Astrocyte (in vitro differentiated cells and primary cell): Measurements from ENCODE around the gene TVP23A. TPM values are rescaled to one million over a fixed set of nuclear protein-coding genes. Genes with fewer than 3 reads are reported as not detected.

Source experiments
- DNase-seq: peaks from one replicate; pipeline ENCODE4 v3.0.0-alpha.2; 2010; ENCODE audit warnings: low read depth
- FAIRE-seq: peaks from 2 replicates; lab custom pipeline; 2011; peaks lifted over from hg19 to GRCh38; lab: Jason Lieb, UNC
- H2AFZ ChIP-seq: 2 replicates; pipeline ENCODE4 v1.6.0; 2012; ENCODE audit warnings: low read depth, low read length, inconsistent platforms
- H3K27ac ChIP-seq: 2 replicates; pipeline ENCODE4 v1.5.1; 2011; ENCODE audit warnings: low read depth, low read length, inconsistent platforms
- H3K27me3 ChIP-seq: 2 replicates; pipeline ENCODE4 v1.6.0; 2011; ENCODE audit warnings: low read length, inconsistent platforms; ENCODE audit not compliant: insufficient read depth
- H3K36me3 ChIP-seq: 2 replicates; pipeline ENCODE4 v1.5.1; 2011; ENCODE audit warnings: low read length, inconsistent platforms; ENCODE audit not compliant: insufficient read depth
- H3K4me1 ChIP-seq: 2 replicates; pipeline ENCODE4 v1.5.1; 2011; ENCODE audit warnings: low read length, inconsistent platforms; ENCODE audit not compliant: insufficient read depth
- H3K4me2 ChIP-seq: 2 replicates; pipeline ENCODE4 v1.6.0; 2012; ENCODE audit warnings: low read length, inconsistent platforms
- H3K4me3 ChIP-seq: 2 replicates; pipeline ENCODE4 v1.5.1; 2011; ENCODE audit warnings: low read depth, mild to moderate bottlenecking, low read length, inconsistent platforms; ENCODE audit not compliant: insufficient read depth
- H3K79me2 ChIP-seq: 2 replicates; pipeline ENCODE4 v1.6.0; 2012; ENCODE audit warnings: mild to moderate bottlenecking, low read length, inconsistent platforms; ENCODE audit not compliant: insufficient read depth
- H3K9ac ChIP-seq: 2 replicates; pipeline ENCODE4 v1.6.0; 2012; ENCODE audit warnings: mild to moderate bottlenecking, low read length, inconsistent platforms
- H3K9me3 ChIP-seq: 2 replicates; pipeline ENCODE4 v1.5.1; 2012; ENCODE audit warnings: low read depth, mild to moderate bottlenecking, low read length, inconsistent platforms; ENCODE audit not compliant: insufficient read depth
- H4K20me1 ChIP-seq: 2 replicates; pipeline ENCODE4 v1.6.0; 2012; ENCODE audit warnings: low read length, inconsistent platforms; ENCODE audit not compliant: insufficient read depth
- H3K27ac Mint-ChIP-seq: one replicate; pipeline ENCODE4 v1.8.0; 2021; ENCODE audit warnings: mild to moderate bottlenecking, mixed read lengths; ENCODE audit not compliant: unreplicated experiment
- H3K27me3 Mint-ChIP-seq: one replicate; pipeline ENCODE4 v1.8.0; 2021; ENCODE audit warnings: low read depth, mixed read lengths; ENCODE audit not compliant: unreplicated experiment
- H3K36me3 Mint-ChIP-seq: one replicate; pipeline ENCODE4 v1.8.0; 2021; ENCODE audit warnings: low read depth, mixed read lengths; ENCODE audit not compliant: unreplicated experiment
- H3K4me1 Mint-ChIP-seq: one replicate; pipeline ENCODE4 v1.8.0; 2021; ENCODE audit warnings: low read depth, mixed read lengths; ENCODE audit not compliant: unreplicated experiment
- H3K4me3 Mint-ChIP-seq: one replicate; pipeline ENCODE4 v1.8.0; 2021; ENCODE audit warnings: mild to moderate bottlenecking, moderate library complexity, mixed read lengths; ENCODE audit not compliant: unreplicated experiment
- H3K9me3 Mint-ChIP-seq: one replicate; pipeline ENCODE4 v1.8.0; 2021; ENCODE audit warnings: mild to moderate bottlenecking, mixed read lengths; ENCODE audit not compliant: unreplicated experiment
- CTCF ChIP-seq: IDR thresholded peaks from 2 replicates; pipeline ENCODE4 v1.5.1; 2011; ENCODE audit warnings: low read depth, mild to moderate bottlenecking, inconsistent platforms, low read length, moderate library complexity; ENCODE audit not compliant: insufficient read depth
- EZH2 ChIP-seq: IDR thresholded peaks from 2 replicates; pipeline ENCODE4 v1.6.1; 2012; ENCODE audit warnings: mild to moderate bottlenecking, low read length, inconsistent platforms; ENCODE audit not compliant: insufficient read depth
- total RNA-seq: library from RNA; stranded (reverse); gene quantifications from 2 replicates; pipeline ENCODE4 v1.2.1, GENCODE V29; 2021

Gene TVP23A
- total RNA-seq, 1 donor from 2014 or later = 0.34 TPM

GRCh38 chr16:10859658-10860057 lies 41.1 kb upstream of the TVP23A start:
- H3K27me3 ChIP-seq = no peaks in the 10 kb centered on the region
- peaks cover 15% of the 10 kb centered on the region for H3K27me3 Mint-ChIP-seq
- no peak overlapping the region for H3K4me3 ChIP-seq
- no peaks in the 10 kb centered on the region for H3K36me3 ChIP-seq
- no peak overlapping the region for H3K9ac ChIP-seq
- H3K4me3 Mint-ChIP-seq = no peak overlapping the region
- H3K4me2 ChIP-seq = no peak overlapping the region
- H3K36me3 Mint-ChIP-seq = no peaks in the 10 kb centered on the region
- no peaks in the 10 kb centered on the region for H3K79me2 ChIP-seq
- no peaks in the 10 kb centered on the region for H3K4me1 Mint-ChIP-seq
- DNase-seq = no peak
- no peak for FAIRE-seq
- peaks cover 6% of the 10 kb centered on the region for H3K9me3 Mint-ChIP-seq
- H2AFZ ChIP-seq = no peak overlapping the region
- no peak overlapping the region for H3K27ac Mint-ChIP-seq
- H3K9me3 ChIP-seq = peaks cover 2% of the 10 kb centered on the region
- no peaks in the 10 kb centered on the region for H4K20me1 ChIP-seq
- peaks cover 8% of the 10 kb centered on the region for H3K4me1 ChIP-seq
- TF ChIP-seq EZH2 = no peak
- TF ChIP-seq CTCF = no peak
- H3K27ac ChIP-seq = no peak overlapping the region

- peaks cover 8% of the 10 kb centered on the region for H3K4me1 ChIP-seq
- FAIRE-seq (no peak), DNase-seq (no peak)
- H3K27ac Mint-ChIP-seq = no peak overlapping the region
- no peaks in the 10 kb centered on the region for H3K36me3 Mint-ChIP-seq
- H3K4me3 ChIP-seq = no peak overlapping the region
- no peaks in the 10 kb centered on the region for H3K36me3 ChIP-seq
- H3K4me1 Mint-ChIP-seq = no peaks in the 10 kb centered on the region
- no peak overlapping the region for H3K4me2 ChIP-seq
- no peak overlapping the region for H3K9ac ChIP-seq
- no peaks in the 10 kb centered on the region for H4K20me1 ChIP-seq
- H3K9me3 Mint-ChIP-seq = peaks cover 6% of the 10 kb centered on the region
- no peak for TF ChIP-seq EZH2
- TF ChIP-seq CTCF = no peak
- no peaks in the 10 kb centered on the region for H3K79me2 ChIP-seq
- no peak overlapping the region for H2AFZ ChIP-seq
- peaks cover 2% of the 10 kb centered on the region for H3K9me3 ChIP-seq
- no peak overlapping the region for H3K27ac ChIP-seq
- peaks cover 14% of the 10 kb centered on the region for H3K27me3 Mint-ChIP-seq
- no peaks in the 10 kb centered on the region for H3K27me3 ChIP-seq
- H3K4me3 Mint-ChIP-seq = no peak overlapping the region
Observed at GRCh38 chr16:10859020-10859419, 40.4 kb upstream of the TVP23A start.

GRCh38 chr16:10858203-10858602 lies 39.6 kb upstream of the TVP23A start:
- Mint-ChIP-seq H3K36me3 (no peaks in the 10 kb centered on the region), H3K27me3 (peaks cover 14% of the 10 kb centered on the region), H3K27ac (no peak overlapping the region), H3K9me3 (peaks cover 6% of the 10 kb centered on the region), H3K4me1 (no peaks in the 10 kb centered on the region), H3K4me3 (no peak overlapping the region)
- no peaks in the 10 kb centered on the region for H3K79me2 ChIP-seq
- no peaks in the 10 kb centered on the region for H3K36me3 ChIP-seq
- H4K20me1 ChIP-seq = no peaks in the 10 kb centered on the region
- H3K4me1 ChIP-seq = peaks cover 8% of the 10 kb centered on the region
- no peak for FAIRE-seq
- no peak for DNase-seq
- H3K4me3 ChIP-seq = no peak overlapping the region
- no peak overlapping the region for H3K27ac ChIP-seq
- no peaks in the 10 kb centered on the region for H3K27me3 ChIP-seq
- TF ChIP-seq EZH2 (no peak), CTCF (no peak)
- H3K9ac ChIP-seq = no peak overlapping the region
- no peak overlapping the region for H3K4me2 ChIP-seq
- no peak overlapping the region for H2AFZ ChIP-seq
- peaks cover 2% of the 10 kb centered on the region for H3K9me3 ChIP-seq
